Breast epithelium (tissue), 3 donors: Measurements from ENCODE around the gene TAF11L2.
"Not testable (repeated sequence)": the region's sequence is repeated elsewhere in the genome, so short reads cannot be mapped to it uniquely, and the experiment has no call there.

Source experiments
- CTCF ChIP-seq, 3 donors: fragments of 450-650 bp; IDR thresholded peaks; one replicate each; pipeline ENCODE4 v1.5.1; 2016 to 2017; ENCODE audit warnings: antibody characterized with exemption in 3 of 3, mild to moderate bottlenecking in 3 of 3, moderate library complexity in 3 of 3
- POLR2A ChIP-seq: fragments of 450-650 bp; IDR thresholded peaks from one replicate; pipeline ENCODE4 v1.6.1; 2016; ENCODE audit warnings: antibody characterized with exemption, mild to moderate bottlenecking, moderate library complexity

GRCh38 chr5:17497931-17498330, at the start of gene TAF11L2:
- not testable (repeated sequence) for TF ChIP-seq CTCF (IDR thresholded peaks at IDR 0.05); POLR2A
